H1 (cell line): ENCODE measurements around the gene FBXL15. TPM values are rescaled to one million over a fixed set of nuclear protein-coding genes. Genes with fewer than 3 reads are reported as not detected.

Experiments used
- BCL11A ChIP-seq, 2 experiments: IDR thresholded peaks; one replicate each; pipeline ENCODE4 v1.6.1; 2011; ENCODE audit warnings: low read depth in 2 of 2, low read length in 2 of 2, mild to moderate bottlenecking in 2 of 2
- CBX5 ChIP-seq: fragments of 300-800, 300-1000 bp; sonication (generic); IDR thresholded peaks from 2 replicates; pipeline ENCODE4 v1.7.1; 2016; ENCODE audit warnings: antibody characterized with exemption, low read length, low read depth
- CEBPB ChIP-seq: IDR thresholded peaks from 2 replicates; pipeline ENCODE4 v1.6.1; 2012; ENCODE audit warnings: low read depth, low read length
- CHD2 ChIP-seq: IDR thresholded peaks from 2 replicates; pipeline ENCODE4 v1.6.1; 2012; ENCODE audit warnings: low read length, improper control_type of control experiment
- EZH2 ChIP-seq: fragments of 200-600 bp; sonication (generic); IDR thresholded peaks from 2 replicates; pipeline ENCODE4 v1.7.1; 2012; ENCODE audit warnings: low read depth, mild to moderate bottlenecking, moderate library complexity, low read length, inconsistent platforms; ENCODE audit not compliant: severe bottlenecking
- FOSL1 ChIP-seq: IDR thresholded peaks from 2 replicates; pipeline ENCODE4 v1.6.1; 2011; ENCODE audit warnings: mild to moderate bottlenecking, low read depth, low read length, moderate library complexity; ENCODE audit not compliant: insufficient read depth
- HDAC2 ChIP-seq, 2 experiments: fragments of 300-600 bp in 1 of 2; sonication (generic) in 1 of 2; IDR thresholded peaks; 2 replicates each; pipeline ENCODE4 v1.6.1; 2011 to 2012; ENCODE audit warnings: low read depth in 2 of 2, low read length in 2 of 2, mild to moderate bottlenecking in 2 of 2, moderate library complexity in 2 of 2, borderline replicate concordance in 1 of 2, inconsistent platforms in 1 of 2
- KDM1A ChIP-seq: fragments of 200-600, 300-600 bp; sonication (generic); IDR thresholded peaks from 2 replicates; pipeline ENCODE4 v1.7.1; 2016; ENCODE audit warnings: mild to moderate bottlenecking, low read length, borderline replicate concordance
- KDM4A ChIP-seq: IDR thresholded peaks from one replicate; pipeline ENCODE4 v1.7.1; 2012; ENCODE audit warnings: low read depth, mild to moderate bottlenecking, moderate library complexity, low read length, inconsistent platforms; ENCODE audit not compliant: severe bottlenecking
- KDM5A ChIP-seq: fragments of 200-600 bp; IDR thresholded peaks from 2 replicates; pipeline ENCODE4 v1.7.1; 2012; ENCODE audit warnings: mild to moderate bottlenecking, low read length, inconsistent platforms, mixed read lengths
- POLR2A ChIP-seq, 2 experiments: IDR thresholded peaks; 1 replicate in 1 of 2; 2 replicates in 1 of 2; pipeline ENCODE4 v1.6.1; 2011; ENCODE audit warnings: low read depth in 2 of 2, low read length in 2 of 2, mild to moderate bottlenecking in 2 of 2; ENCODE audit errors: control extremely low read depth in 1 of 2
- POU5F1 ChIP-seq: IDR thresholded peaks from 2 replicates; pipeline ENCODE4 v1.6.1; 2011; ENCODE audit warnings: low read depth, mild to moderate bottlenecking, low read length, moderate library complexity
- RFX5 ChIP-seq: IDR thresholded peaks from 2 replicates; pipeline ENCODE4 v1.6.1; 2011; ENCODE audit warnings: low read depth, low read length, improper control_type of control experiment, borderline replicate concordance
- RNF2 ChIP-seq: fragments of 200-900, 300-1000 bp; sonication (generic); IDR thresholded peaks from 2 replicates; pipeline ENCODE4 v1.7.1; 2016; ENCODE audit warnings: borderline replicate concordance, low read depth, mild to moderate bottlenecking, antibody characterized with exemption, low read length; ENCODE audit not compliant: poor library complexity, severe bottlenecking; ENCODE audit errors: missing control alignments
- SIRT6 ChIP-seq: IDR thresholded peaks from one replicate; pipeline ENCODE4 v1.7.1; 2012; ENCODE audit warnings: low read length, inconsistent platforms
- SP1 ChIP-seq: IDR thresholded peaks from 2 replicates; pipeline ENCODE4 v1.6.1; 2011; ENCODE audit warnings: low read depth, low read length
- SP4 ChIP-seq: IDR thresholded peaks from 2 replicates; pipeline ENCODE4 v1.6.1; 2012; ENCODE audit warnings: low read length, inconsistent platforms
- TCF12 ChIP-seq: IDR thresholded peaks from 2 replicates; pipeline ENCODE4 v1.6.1; 2011; ENCODE audit warnings: low read depth, mild to moderate bottlenecking, low read length
- polyA plus RNA-seq, 7 experiments: library from polyadenylated mRNA; depleted of rRNA in 3 of 7; stranded (reverse) in 5 of 7; unstranded in 2 of 7; fragments of >200 nt in 5 of 7; fragments of 200-250 nt in 2 of 7; gene quantifications; 1 replicate in 5 of 7; 2 replicates in 1 of 7; 4 replicates in 1 of 7; pipeline versions ENCODE4 v1.2.1 to v1.2.3, GENCODE V29; 2011 to 2013; ENCODE audit warnings: missing spikeins in 2 of 7, mixed read lengths in 2 of 7
- total RNA-seq: library from RNA; stranded (reverse); fragmentation: NEBNext Ultra II Directional; extraction: Animal tissue kit (Norgen Biotek cat#: 25700); gene quantifications from 2 replicates; pipeline ENCODE4 v1.2.1, GENCODE V29; 2021
- TF ChIP-seq, protein P1 (sequence below): IDR thresholded peaks from 2 replicates; pipeline ENCODE4 v1.6.1; 2011; ENCODE audit warnings: low read length, improper control_type of control experiment
- TF ChIP-seq, protein P2 (sequence below): IDR thresholded peaks from 2 replicates; pipeline ENCODE4 v1.6.1; 2011; ENCODE audit warnings: low read depth, mild to moderate bottlenecking, low read length; ENCODE audit not compliant: insufficient read depth
- TF ChIP-seq, protein P3 (sequence below): IDR thresholded peaks from 2 replicates; pipeline ENCODE4 v1.6.1; 2012; ENCODE audit warnings: low read length, inconsistent platforms

FBXL15 gene
- total and polyA plus RNA-seq, 2 of the 8 experiments (the other 6 are each of a cell fraction or from before 2014, with no cell fraction given), result 11.3 to 22.6 TPM

DNA sequence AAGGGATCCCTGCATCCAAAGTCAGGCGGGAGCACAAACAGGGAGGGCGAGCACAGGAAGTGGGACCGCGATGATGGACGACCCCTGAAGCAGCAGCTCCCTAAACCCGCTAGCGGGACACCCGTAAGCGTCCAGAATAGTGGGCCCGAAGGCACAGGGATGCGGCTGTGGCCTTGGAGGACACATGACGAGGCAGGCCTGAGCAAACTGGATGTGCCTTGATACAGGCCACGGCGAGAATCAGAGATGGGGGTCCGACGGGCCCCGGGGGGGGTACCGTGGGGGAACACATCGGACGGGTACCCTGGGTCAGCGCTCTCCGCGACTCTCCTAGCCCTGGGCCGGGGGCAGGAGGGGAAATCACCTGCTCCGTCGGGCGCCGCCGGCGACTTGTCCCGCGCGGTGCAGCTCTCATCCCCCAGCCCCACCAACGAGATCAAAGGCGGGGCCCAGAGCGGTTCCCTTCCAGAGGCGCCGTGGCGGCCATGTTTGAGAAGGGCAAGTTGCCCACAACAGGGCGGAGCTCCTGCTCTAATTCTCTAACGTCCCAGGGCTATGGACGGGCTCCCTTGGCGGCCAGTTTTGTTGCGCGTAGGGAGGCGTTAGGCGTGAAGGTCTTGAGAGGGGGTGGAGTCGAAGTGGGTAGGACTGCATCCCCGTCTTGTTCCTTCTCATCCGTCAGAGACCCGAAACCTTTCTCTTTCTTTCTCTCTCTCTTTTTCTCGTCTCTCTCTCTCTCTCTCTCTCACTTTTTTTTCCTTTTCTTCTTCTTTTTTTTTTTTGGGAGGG, 11.7 kb downstream of the FBXL15 start, which contains the start of gene CUEDC2 (continued):
- no peak for TF ChIP-seq TCF12
- TF ChIP-seq KDM4A, result peak; percentile 52
- TF ChIP-seq, protein P1, sequence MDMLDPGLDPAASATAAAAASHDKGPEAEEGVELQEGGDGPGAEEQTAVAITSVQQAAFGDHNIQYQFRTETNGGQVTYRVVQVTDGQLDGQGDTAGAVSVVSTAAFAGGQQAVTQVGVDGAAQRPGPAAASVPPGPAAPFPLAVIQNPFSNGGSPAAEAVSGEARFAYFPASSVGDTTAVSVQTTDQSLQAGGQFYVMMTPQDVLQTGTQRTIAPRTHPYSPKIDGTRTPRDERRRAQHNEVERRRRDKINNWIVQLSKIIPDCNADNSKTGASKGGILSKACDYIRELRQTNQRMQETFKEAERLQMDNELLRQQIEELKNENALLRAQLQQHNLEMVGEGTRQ, result no peak
- TF ChIP-seq POLR2A (IDR thresholded peaks at IDR 0.05; ENCODE audit: control extremely low read depth in 1 of 2, low read depth in 2 of 2, low read length in 2 of 2), result peak; percentile 34 to 84
- TF ChIP-seq SP4, result peak; percentile 82
- no peak for TF ChIP-seq CBX5
- no peak for TF ChIP-seq POU5F1
- TF ChIP-seq CEBPB, result no peak
- TF ChIP-seq SP1, result peak; percentile 90
- TF ChIP-seq CHD2, result no peak
- no peak for TF ChIP-seq SIRT6
- no peak for TF ChIP-seq KDM1A
- TF ChIP-seq, protein P2, sequence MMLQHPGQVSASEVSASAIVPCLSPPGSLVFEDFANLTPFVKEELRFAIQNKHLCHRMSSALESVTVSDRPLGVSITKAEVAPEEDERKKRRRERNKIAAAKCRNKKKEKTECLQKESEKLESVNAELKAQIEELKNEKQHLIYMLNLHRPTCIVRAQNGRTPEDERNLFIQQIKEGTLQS, result no peak
- no peak for TF ChIP-seq RNF2
- TF ChIP-seq EZH2, result no peak
- TF ChIP-seq, protein P3, sequence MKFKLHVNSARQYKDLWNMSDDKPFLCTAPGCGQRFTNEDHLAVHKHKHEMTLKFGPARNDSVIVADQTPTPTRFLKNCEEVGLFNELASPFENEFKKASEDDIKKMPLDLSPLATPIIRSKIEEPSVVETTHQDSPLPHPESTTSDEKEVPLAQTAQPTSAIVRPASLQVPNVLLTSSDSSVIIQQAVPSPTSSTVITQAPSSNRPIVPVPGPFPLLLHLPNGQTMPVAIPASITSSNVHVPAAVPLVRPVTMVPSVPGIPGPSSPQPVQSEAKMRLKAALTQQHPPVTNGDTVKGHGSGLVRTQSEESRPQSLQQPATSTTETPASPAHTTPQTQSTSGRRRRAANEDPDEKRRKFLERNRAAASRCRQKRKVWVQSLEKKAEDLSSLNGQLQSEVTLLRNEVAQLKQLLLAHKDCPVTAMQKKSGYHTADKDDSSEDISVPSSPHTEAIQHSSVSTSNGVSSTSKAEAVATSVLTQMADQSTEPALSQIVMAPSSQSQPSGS, result no peak
- TF ChIP-seq RFX5, result no peak
- TF ChIP-seq FOSL1, result no peak
- no peak for TF ChIP-seq KDM5A
- no peak for TF ChIP-seq BCL11A (IDR thresholded peaks at IDR 0.05; ENCODE audit: low read depth in 2 of 2, low read length in 2 of 2)
- TF ChIP-seq HDAC2 (IDR thresholded peaks at IDR 0.05; ENCODE audit: borderline replicate concordance in 1 of 2, low read depth in 2 of 2, low read length in 2 of 2), result 0 out of 4 replicates have a peak, but pooled peaks of 1 of the 2 experiments have one; percentile 66
